HCT116 (cell line): ENCODE data around the gene NRBP1. TPM values are rescaled to one million over a fixed set of nuclear protein-coding genes. Genes with fewer than 3 reads are reported as not detected.

Experiments
- ATAC-seq: fragments of 200-7000 bp; cut with Tn5 transposase; 2 replicates; pipeline ENCODE4 v1.9.1; 2020; ENCODE audit warnings: mild to moderate bottlenecking, moderate library complexity
- BruUV-seq: library from RNA; stranded (reverse); fragments of 400-500 nt; replicated peaks from 2 replicates; lab custom pipeline; 2021; lab: Mats Ljungman, UMichigan
- CTCF ChIA-PET: fragments of 300-600 bp; sonication (Branson Sonifier 250); formaldehyde crosslinking; loops from one replicate; lab custom pipeline; 2021; ENCODE audit warnings: antibody characterized with exemption; lab: Charles Lee
- POLR2A ChIA-PET: fragments of 300-600, 350-600 bp; sonication (Branson Sonifier 250); formaldehyde crosslinking; loops from one replicate; lab custom pipeline; 2021; ENCODE audit warnings: antibody characterized with exemption; lab: Charles Lee
- RAD21 ChIA-PET, 2 experiments: fragments of 300-600 bp; sonication (Branson Sonifier 250); formaldehyde crosslinking; loops; one replicate each; lab custom pipeline; 2023; ENCODE audit warnings: low total read pairs in 2 of 2; ENCODE audit not compliant: uncharacterized antibody in 2 of 2, unreplicated experiment in 2 of 2, low non-redundant PET in 1 of 2; lab: Charles Lee
- DNase-seq: peaks from one replicate; pipeline ENCODE4 v3.0.0-alpha.2; 2010; ENCODE audit warnings: low read depth, low spot score
- H2AFZ ChIP-seq: fragments of 200-600 bp; shearing (Covaris generic), sonication (generic); 2 replicates; pipeline ENCODE4 v1.6.1; 2017; ENCODE audit warnings: low read depth, mixed run types, mixed read lengths, antibody characterized with exemption, low read length; ENCODE audit not compliant: poor library complexity, severe bottlenecking
- H3K27ac ChIP-seq: 2 replicates; pipeline ENCODE4 v1.5.1; 2012; ENCODE audit warnings: low read depth, low read length
- H3K27me3 ChIP-seq: fragments of 200-600 bp; sonication (generic); 2 replicates; pipeline ENCODE4 v1.6.1; 2016; ENCODE audit warnings: mixed run types, low read length, mixed read lengths; ENCODE audit not compliant: insufficient read depth
- H3K36me3 ChIP-seq, 2 experiments: fragments of 200-500 bp in 1 of 2; fragments of 200-600 bp in 1 of 2; sonication (Bioruptor generic) in 1 of 2; sonication (generic) in 1 of 2; 2 replicates each; pipeline versions ENCODE4 v1.5.1 to v1.6.1; 2014 to 2016; ENCODE audit warnings: low read length in 2 of 2, inconsistent platforms in 1 of 2, mixed read lengths in 1 of 2, mixed run types in 1 of 2; ENCODE audit not compliant: insufficient read depth in 2 of 2, control insufficient read depth in 1 of 2
- H3K4me1 ChIP-seq, 2 experiments: fragments of 200-600 bp in 1 of 2; sonication (generic) in 1 of 2; 2 replicates each; pipeline versions ENCODE4 v1.5.1 to v1.6.1; 2012 to 2017; ENCODE audit warnings: low read length in 2 of 2, inconsistent platforms in 1 of 2, mild to moderate bottlenecking in 1 of 2, mixed read lengths in 1 of 2, mixed run types in 1 of 2, moderate library complexity in 1 of 2; ENCODE audit not compliant: insufficient read depth in 2 of 2, control insufficient read depth in 1 of 2
- H3K4me2 ChIP-seq: fragments of 200-600 bp; sonication (generic); 2 replicates; pipeline ENCODE4 v1.6.1; 2017; ENCODE audit warnings: mixed run types, low read length, mixed read lengths
- H3K4me3 ChIP-seq, 2 experiments: fragments of 200-600 bp in 1 of 2; sonication (generic) in 1 of 2; replicated peaks in 1 of 2; 2 replicates each; pipeline ENCODE4 v1.5.1; 2011 to 2016; ENCODE audit warnings: low read length in 2 of 2, control low read depth in 1 of 2, low read depth in 1 of 2, mild to moderate bottlenecking in 1 of 2, mixed read lengths in 1 of 2, mixed run types in 1 of 2
- H3K79me2 ChIP-seq: fragments of 200-600 bp; sonication (generic); 2 replicates; pipeline ENCODE4 v1.6.1; 2017; ENCODE audit warnings: mild to moderate bottlenecking, mixed run types, low read length, moderate library complexity, mixed read lengths; ENCODE audit not compliant: insufficient read depth
- H3K9ac ChIP-seq: fragments of 200-600 bp; sonication (generic); 2 replicates; pipeline ENCODE4 v1.6.1; 2016; ENCODE audit warnings: low read length, mixed read lengths
- H3K9me2 ChIP-seq: fragments of 200-600 bp; sonication (generic), shearing (Covaris generic); 2 replicates; pipeline ENCODE4 v1.6.1; 2017; ENCODE audit warnings: mixed run types, mild to moderate bottlenecking, moderate library complexity; ENCODE audit not compliant: insufficient read depth
- H3K9me3 ChIP-seq, 2 experiments: fragments of 200-500 bp in 1 of 2; fragments of 200-600 bp in 1 of 2; sonication (Bioruptor generic) in 1 of 2; sonication (generic) in 1 of 2; 2 replicates each; pipeline ENCODE4 v1.6.1; 2014 to 2017; ENCODE audit warnings: low read length in 2 of 2, mixed read lengths in 2 of 2, inconsistent platforms in 1 of 2, low read depth in 1 of 2, mild to moderate bottlenecking in 1 of 2, mixed run types in 1 of 2, moderate library complexity in 1 of 2; ENCODE audit not compliant: control insufficient read depth in 1 of 2, insufficient read depth in 1 of 2
- H4K20me1 ChIP-seq: fragments of 200-600 bp; sonication (generic), shearing (Covaris generic); 2 replicates; pipeline ENCODE4 v1.6.1; 2017; ENCODE audit warnings: mixed run types, mild to moderate bottlenecking, moderate library complexity; ENCODE audit not compliant: insufficient read depth
- CBX3 ChIP-seq: IDR thresholded peaks from 2 replicates; pipeline ENCODE4 v1.6.1; 2012; ENCODE audit warnings: low read depth
- EGR1 ChIP-seq: IDR thresholded peaks from 2 replicates; pipeline ENCODE4 v1.6.1; 2012; ENCODE audit warnings: low read depth
- FOSL1 ChIP-seq: IDR thresholded peaks from 2 replicates; pipeline ENCODE4 v1.6.1; 2012; ENCODE audit warnings: low read depth
- JUND ChIP-seq: IDR thresholded peaks from 2 replicates; pipeline ENCODE4 v1.6.1; 2012
- POLR2AphosphoS5 ChIP-seq: IDR thresholded peaks from 2 replicates; pipeline ENCODE4 v1.6.1; 2011; ENCODE audit warnings: mild to moderate bottlenecking, low read depth, low read length, moderate library complexity
- RAD21 ChIP-seq: IDR thresholded peaks from 2 replicates; pipeline ENCODE4 v1.6.1; 2012; ENCODE audit warnings: low read depth, mild to moderate bottlenecking
- SIN3A ChIP-seq: IDR thresholded peaks from 2 replicates; pipeline ENCODE4 v1.6.1; 2012; ENCODE audit warnings: low read depth
- SRF ChIP-seq: IDR thresholded peaks from 2 replicates; pipeline ENCODE4 v1.6.1; 2012; ENCODE audit warnings: low read depth
- TCF7L2 ChIP-seq: IDR thresholded peaks from 2 replicates; pipeline ENCODE4 v1.7.0; 2011; ENCODE audit warnings: borderline replicate concordance, inconsistent platforms; ENCODE audit not compliant: insufficient read depth, insufficient read length; ENCODE audit errors: extremely low read depth
- YY1 ChIP-seq: IDR thresholded peaks from 2 replicates; pipeline ENCODE4 v1.6.1; 2011; ENCODE audit warnings: low read length, low read depth, moderate library complexity, mild to moderate bottlenecking; ENCODE audit not compliant: insufficient replicate concordance; ENCODE audit errors: extremely low read depth
- ZFX ChIP-seq: fragments of 450-650 bp; IDR thresholded peaks from 2 replicates; pipeline ENCODE4 v1.6.1; 2017
- ZNF274 ChIP-seq: fragments of 200-500 bp; sonication (Bioruptor generic); IDR thresholded peaks from 2 replicates; pipeline ENCODE4 v1.6.1; 2014; ENCODE audit warnings: mild to moderate bottlenecking, low read depth, low read length, inconsistent platforms
- intact Hi-C: fragments of 100-400 bp; cut with micrococcal nuclease; formaldehyde crosslinking; loops from 2 replicates; pipeline ENCODE4 v1.10.0; 2022
- total RNA-seq: library from RNA; stranded (reverse); gene quantifications from one replicate; pipeline ENCODE4 v1.2.1, GENCODE V29; 2021; ENCODE audit not compliant: unreplicated experiment
- TF ChIP-seq, protein P1 (sequence below): IDR thresholded peaks from 2 replicates; pipeline ENCODE4 v1.6.1; 2012

Gene NRBP1
- total RNA-seq, 1 experiment from 2014 or later: 79.1 TPM

- no peaks in the 10 kb centered on the region for H3K9me3 ChIP-seq
- H4K20me1 ChIP-seq: no peaks in the 10 kb centered on the region
- no peak for DNase-seq
- no peak overlapping the region for H2AFZ ChIP-seq
- H3K4me2 ChIP-seq: no peak overlapping the region
- no peaks in the 10 kb centered on the region for H3K9me2 ChIP-seq
- H3K79me2 ChIP-seq: no peaks in the 10 kb centered on the region
- no peak for ATAC-seq
- no TSS peak for BruUV-seq
- intact Hi-C loops: loop anchor here (10.0 kb wide), 1 partner anchor 164 kb away; the partner anchor contains the start of gene ZNF512
- no peak overlapping the region for H3K27ac ChIP-seq
- H3K27me3 ChIP-seq: no peaks in the 10 kb centered on the region
- ChIA-PET RAD21 (no interaction called here), POLR2A (no interaction called here), CTCF (no interaction called here)
- H3K4me3 ChIP-seq: no peak overlapping the region
- H3K9ac ChIP-seq: no peak overlapping the region
- TF ChIP-seq TCF7L2: no peak
- no peak for TF ChIP-seq JUND
- TF ChIP-seq EGR1: no peak
- no peak for TF ChIP-seq RAD21
- TF ChIP-seq, protein P1, sequence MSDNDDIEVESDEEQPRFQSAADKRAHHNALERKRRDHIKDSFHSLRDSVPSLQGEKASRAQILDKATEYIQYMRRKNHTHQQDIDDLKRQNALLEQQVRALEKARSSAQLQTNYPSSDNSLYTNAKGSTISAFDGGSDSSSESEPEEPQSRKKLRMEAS: no peak
- no peak for TF ChIP-seq SRF
- TF ChIP-seq SIN3A: no peak
- no peak for TF ChIP-seq ZFX
- TF ChIP-seq FOSL1: no peak
- no peak for TF ChIP-seq ZNF274
- TF ChIP-seq YY1: no peak
- TF ChIP-seq POLR2AphosphoS5: no peak
- no peak for TF ChIP-seq CBX3
- H3K36me3 ChIP-seq: no peaks in the 10 kb centered on the region
- peaks cover 0 to 4% of the 10 kb centered on the region in 2 experiments; a peak in 2 of 4 replicates for H3K4me1 ChIP-seq
Observed at GRCh38 chr2:27420996-27421395, 7.4 kb upstream of the NRBP1 start.
